T-helper 1 cell treated with Interleukin-12 subunit alpha and Interleukin-12 subunit beta and Interleukin-4 antibody, amounts not matched to agents 30 μg/mL and 1 μg/mL, for 36 hours (primary cell): ENCODE results near the gene SOX6.
"Not testable (repeated sequence)": the region's sequence is repeated elsewhere in the genome, so short reads cannot be mapped to it uniquely, and the experiment has no call there.

ENCODE experiments used
- H3K27ac Mint-ChIP-seq: one replicate; pipeline ENCODE4 v1.8.0; 2021; ENCODE audit warnings: mild to moderate bottlenecking, mixed read lengths
- H3K27me3 Mint-ChIP-seq: one replicate; pipeline ENCODE4 v1.8.0; 2021; ENCODE audit warnings: low read depth, mixed read lengths
- H3K36me3 Mint-ChIP-seq: one replicate; pipeline ENCODE4 v1.8.0; 2021; ENCODE audit warnings: low read depth, mixed read lengths
- H3K4me1 Mint-ChIP-seq: one replicate; pipeline ENCODE4 v1.8.0; 2021; ENCODE audit warnings: low read depth, mixed read lengths
- H3K4me3 Mint-ChIP-seq: one replicate; pipeline ENCODE4 v1.8.0; 2021; ENCODE audit warnings: mild to moderate bottlenecking, moderate library complexity, mixed read lengths
- H3K9me3 Mint-ChIP-seq: one replicate; pipeline ENCODE4 v1.8.0; 2021; ENCODE audit warnings: mixed read lengths

The SOX6 gene

DNA sequence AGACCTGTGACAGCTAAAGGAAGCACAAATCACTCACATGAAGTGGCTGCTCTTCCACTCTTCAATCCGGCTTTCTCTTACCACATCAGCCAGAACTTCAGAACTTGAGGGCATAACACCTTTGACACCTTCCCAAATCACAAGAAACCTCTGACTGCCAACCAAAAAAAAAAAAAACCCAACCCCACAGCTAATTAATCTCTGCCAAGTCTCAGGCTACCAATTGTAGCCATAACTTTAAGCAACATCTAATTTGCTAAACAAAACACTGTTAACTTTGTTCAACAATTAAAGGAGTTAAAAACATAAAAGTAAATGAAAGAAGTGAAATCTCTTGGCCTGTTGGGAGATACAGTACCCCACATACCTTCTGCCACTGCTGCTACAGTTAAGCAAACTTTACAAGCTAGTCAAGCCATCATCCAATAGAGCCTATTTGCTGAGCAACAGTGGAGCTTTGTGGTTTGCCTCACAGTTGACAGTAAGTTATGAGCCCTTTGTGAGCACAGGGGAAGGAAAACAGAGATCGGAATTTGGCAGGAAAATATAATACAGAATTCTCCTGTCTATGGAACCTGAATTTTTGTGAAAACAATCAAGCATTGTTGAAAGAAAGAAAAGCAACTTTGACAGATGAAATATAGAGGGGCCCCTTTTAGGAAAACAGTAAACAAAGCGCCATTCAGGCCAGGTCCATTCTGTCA, at the start of gene SOX6:
Gene SOX6, minus strand, starts transcription at position 490 of the 704 bp plus-strand sequence. CDS start 15,298 bp downstream, outside the sequence.
- H3K27me3 Mint-ChIP-seq: no peaks in the 10 kb centered on the region
- H3K9me3 Mint-ChIP-seq: no peaks in the 10 kb centered on the region
- no peaks in the 10 kb centered on the region for H3K4me1 Mint-ChIP-seq
- H3K27ac Mint-ChIP-seq: no peak within 1 kb of the TSS
- H3K4me3 Mint-ChIP-seq: no peak within 1 kb of the TSS
- no peaks in the 10 kb centered on the region for H3K36me3 Mint-ChIP-seq

DNA sequence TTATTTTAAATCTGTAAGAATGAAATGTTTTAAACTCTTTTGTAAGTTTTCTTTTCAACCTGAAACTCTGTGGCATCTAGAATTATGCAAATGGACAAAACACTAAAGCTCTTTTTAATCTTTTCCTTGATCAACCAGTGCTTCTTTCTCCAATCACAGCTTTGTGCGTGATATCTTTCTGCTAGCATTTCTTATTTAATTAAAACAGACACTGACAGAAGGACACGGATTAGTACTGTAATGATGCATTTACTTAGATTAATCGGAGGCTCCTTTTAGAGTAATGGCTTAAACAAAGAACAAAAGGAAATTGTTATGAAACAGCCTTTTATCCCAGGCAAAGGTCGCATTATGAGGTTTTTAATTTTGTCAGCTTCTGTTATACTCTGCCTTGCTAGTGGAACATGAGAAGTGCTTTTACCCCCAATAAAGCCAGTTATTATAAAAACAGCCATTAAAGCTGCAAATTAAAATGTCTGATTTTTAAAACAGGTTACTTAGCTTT, 48.5 kb upstream of the SOX6 start:
- no peaks in the 10 kb centered on the region for H3K27me3 Mint-ChIP-seq
- H3K9me3 Mint-ChIP-seq: no peaks in the 10 kb centered on the region
- H3K36me3 Mint-ChIP-seq: no peaks in the 10 kb centered on the region
- no peaks in the 10 kb centered on the region for H3K4me1 Mint-ChIP-seq
- no peak overlapping the region for H3K27ac Mint-ChIP-seq
- no peak overlapping the region for H3K4me3 Mint-ChIP-seq

DNA sequence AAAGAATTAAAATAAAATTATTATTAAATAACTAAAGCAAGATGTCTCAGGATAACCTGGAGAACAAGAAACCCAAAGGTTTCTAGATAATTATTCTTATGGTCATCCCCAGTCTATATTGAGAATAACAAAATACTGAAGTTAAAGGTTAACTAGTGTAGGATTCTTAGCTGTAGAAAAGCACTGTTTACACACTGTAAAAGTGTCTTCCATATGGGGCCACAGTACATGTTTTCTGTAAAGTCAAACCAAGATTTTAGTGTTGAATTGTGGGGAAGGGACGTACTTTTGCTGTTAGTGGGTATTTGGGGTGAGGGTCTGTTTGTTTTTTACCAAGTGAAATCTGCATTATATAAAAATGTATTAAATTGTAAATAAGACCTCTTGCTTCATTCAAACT, 47.5 kb upstream of the SOX6 start:
- Mint-ChIP-seq H3K9me3 (no peaks in the 10 kb centered on the region), H3K4me1 (no peaks in the 10 kb centered on the region), H3K36me3 (no peaks in the 10 kb centered on the region), H3K27ac (no peak overlapping the region), H3K27me3 (no peaks in the 10 kb centered on the region), H3K4me3 (no peak overlapping the region)

DNA sequence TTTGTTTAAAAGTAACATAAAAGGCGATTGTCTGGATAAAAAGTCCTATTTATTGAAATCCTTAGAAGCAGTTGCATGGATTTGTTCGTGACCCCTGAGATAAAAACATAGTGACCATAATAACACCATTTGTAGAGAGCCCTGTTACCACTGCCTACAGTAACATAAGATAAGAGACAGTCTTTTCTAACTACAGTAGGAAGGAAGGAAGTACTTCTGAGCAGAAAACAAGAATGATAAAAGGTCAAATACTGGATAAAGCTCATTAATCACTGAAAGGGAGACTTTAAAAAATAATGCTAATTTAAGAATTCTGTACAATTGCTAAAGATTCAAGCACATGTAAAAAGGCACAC, 47.1 kb upstream of the SOX6 start:
- Mint-ChIP-seq H3K4me3 (no peak overlapping the region), H3K27ac (no peak overlapping the region), H3K27me3 (no peaks in the 10 kb centered on the region), H3K9me3 (no peaks in the 10 kb centered on the region), H3K4me1 (no peaks in the 10 kb centered on the region), H3K36me3 (no peaks in the 10 kb centered on the region)

DNA sequence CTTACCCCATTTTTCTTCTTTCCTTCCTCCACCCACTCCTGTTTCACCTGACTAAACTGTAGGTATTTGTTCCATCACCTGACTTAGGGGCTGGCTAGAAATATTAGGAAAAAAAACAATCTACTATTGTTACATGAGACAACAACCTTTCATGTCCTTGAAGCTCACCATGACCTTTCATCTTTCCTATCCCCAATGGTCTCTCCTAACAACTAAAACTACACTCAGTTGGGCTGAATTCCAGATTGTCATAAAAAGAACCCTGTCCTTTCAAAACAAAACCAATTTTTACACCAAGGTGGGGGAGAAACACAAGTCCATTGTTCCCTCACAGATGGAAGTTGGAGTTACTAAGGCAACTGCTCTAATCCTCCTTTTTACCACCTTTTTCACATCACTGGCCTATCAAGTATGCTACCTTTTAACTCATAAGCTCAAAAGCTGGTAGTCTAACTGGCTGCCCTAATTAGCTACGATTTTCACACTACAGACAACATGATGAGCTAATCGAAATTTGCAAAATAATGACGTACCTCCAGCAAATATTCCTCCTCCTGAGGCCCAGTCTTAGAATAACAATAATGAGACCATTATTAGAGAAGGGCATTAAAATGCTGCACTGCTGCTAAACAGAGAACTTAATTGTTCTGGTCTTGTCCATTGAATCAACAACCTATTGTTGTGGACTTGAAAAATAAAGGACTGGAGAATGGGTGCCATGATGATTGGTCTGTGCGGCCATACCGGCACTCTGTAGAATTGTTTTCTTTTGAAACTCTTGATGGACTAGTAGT, 46.5 kb upstream of the SOX6 start:
- H3K4me3 Mint-ChIP-seq: no peak overlapping the region
- no peaks in the 10 kb centered on the region for H3K27me3 Mint-ChIP-seq
- no peak overlapping the region for H3K27ac Mint-ChIP-seq
- no peaks in the 10 kb centered on the region for H3K36me3 Mint-ChIP-seq
- no peaks in the 10 kb centered on the region for H3K4me1 Mint-ChIP-seq
- H3K9me3 Mint-ChIP-seq: no peaks in the 10 kb centered on the region

DNA sequence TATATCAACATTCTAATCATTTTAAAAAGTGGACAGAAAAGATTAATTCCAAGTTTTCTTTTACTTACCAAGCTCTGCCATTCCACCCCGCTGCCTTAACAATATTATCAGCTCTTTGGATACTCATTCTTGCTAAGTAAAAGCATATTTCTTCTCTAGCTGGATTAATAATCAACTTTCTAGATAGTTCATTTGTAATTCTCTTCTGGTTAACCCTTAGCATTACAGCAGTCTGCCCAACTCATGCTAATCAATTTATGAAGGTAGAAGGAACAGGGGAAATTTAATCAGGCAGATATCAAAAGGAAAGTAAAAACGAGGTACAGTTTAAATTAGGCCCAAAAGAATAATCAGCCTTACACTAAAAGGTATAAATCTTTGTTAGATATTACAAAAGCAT, 41.0 kb upstream of the SOX6 start:
- Mint-ChIP-seq H3K36me3 (no peaks in the 10 kb centered on the region), H3K4me3 (no peak overlapping the region), H3K9me3 (no peaks in the 10 kb centered on the region), H3K4me1 (no peaks in the 10 kb centered on the region), H3K27ac (no peak overlapping the region), H3K27me3 (no peaks in the 10 kb centered on the region)

DNA sequence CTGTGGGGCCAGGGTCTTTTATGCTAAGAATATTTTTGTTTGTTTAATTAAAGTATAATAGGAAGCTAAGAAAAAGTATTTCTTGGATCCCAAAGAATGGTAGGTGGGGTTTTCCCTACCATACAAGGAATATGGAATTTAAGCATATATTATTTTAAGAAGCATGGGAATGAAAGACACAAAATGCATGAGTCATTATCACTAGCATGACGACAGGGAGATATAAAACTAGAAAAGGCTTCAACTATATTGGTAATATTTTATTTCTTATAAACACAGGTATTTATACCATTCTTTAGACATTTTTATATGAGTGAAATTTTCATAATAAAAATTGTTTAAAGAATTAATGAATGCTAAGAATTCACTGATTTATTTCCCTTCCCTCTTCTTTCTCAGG, 39.3 kb upstream of the SOX6 start:
- Mint-ChIP-seq H3K27ac (no peak overlapping the region), H3K36me3 (no peaks in the 10 kb centered on the region), H3K27me3 (no peaks in the 10 kb centered on the region), H3K4me3 (no peak overlapping the region), H3K9me3 (peaks cover 3% of the 10 kb centered on the region), H3K4me1 (no peaks in the 10 kb centered on the region)

DNA sequence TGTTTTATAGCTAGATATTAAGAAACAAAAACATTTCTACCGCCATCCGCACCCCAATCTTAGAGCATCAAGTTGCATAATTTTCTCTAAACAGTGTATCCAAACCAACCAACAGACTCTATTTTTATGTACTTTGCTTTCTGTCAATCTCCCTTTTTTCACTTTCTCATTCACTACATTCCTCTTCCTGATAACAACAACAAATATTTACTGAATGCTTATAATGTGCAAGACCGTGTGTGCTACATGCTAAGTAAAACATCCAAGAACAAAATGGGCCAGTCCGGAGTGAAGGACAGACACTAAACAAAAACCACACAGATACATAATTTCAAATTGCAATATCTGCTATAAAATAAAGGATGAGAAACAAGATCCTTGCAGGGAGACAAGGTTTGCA, 38.6 kb upstream of the SOX6 start:
- no peak overlapping the region for H3K27ac Mint-ChIP-seq
- H3K36me3 Mint-ChIP-seq: no peaks in the 10 kb centered on the region
- H3K4me1 Mint-ChIP-seq: no peaks in the 10 kb centered on the region
- H3K4me3 Mint-ChIP-seq: no peak overlapping the region
- H3K27me3 Mint-ChIP-seq: no peaks in the 10 kb centered on the region
- peaks cover 6% of the 10 kb centered on the region for H3K9me3 Mint-ChIP-seq

DNA sequence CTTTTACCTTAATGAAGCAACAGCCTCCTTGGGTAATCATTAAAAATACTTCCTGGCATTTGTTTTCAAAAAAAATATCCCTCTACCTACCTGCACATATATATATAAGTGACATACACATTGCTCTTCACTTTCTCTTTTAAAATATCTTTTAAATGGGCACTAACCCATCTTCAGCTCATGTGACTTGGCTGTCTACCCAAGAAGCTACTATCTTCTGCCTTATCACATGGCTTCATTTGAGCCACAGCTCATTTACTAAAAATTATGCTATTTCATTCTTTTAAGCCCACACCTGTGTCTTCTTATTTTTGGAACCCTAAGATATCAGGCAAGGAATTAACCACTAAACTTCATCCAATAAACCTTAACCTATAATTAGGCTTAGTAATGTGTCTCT, 37.0 kb upstream of the SOX6 start:
- Mint-ChIP-seq H3K4me1 (no peaks in the 10 kb centered on the region), H3K27ac (no peak overlapping the region), H3K36me3 (no peaks in the 10 kb centered on the region), H3K9me3 (peaks cover 14% of the 10 kb centered on the region), H3K4me3 (no peak overlapping the region), H3K27me3 (no peaks in the 10 kb centered on the region)

DNA sequence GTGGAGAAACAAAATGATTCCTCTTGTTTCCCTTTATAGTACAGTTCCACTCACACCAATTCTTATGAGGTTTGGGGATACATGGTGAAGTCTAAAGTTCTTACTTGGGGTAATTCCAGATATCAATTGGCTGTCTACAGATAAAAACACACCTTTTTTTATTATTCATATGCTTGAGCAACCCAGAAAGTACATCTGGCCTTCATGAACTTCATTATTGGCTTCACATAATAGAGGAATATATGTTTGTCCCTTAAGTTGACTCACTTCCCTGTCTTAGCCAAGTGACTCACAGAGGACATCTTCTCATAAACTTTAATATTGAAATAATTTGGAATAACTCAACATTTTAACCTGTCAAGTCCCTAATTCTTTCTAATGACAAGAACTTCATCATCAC, 36.3 kb upstream of the SOX6 start:
- H3K27ac Mint-ChIP-seq: no peak overlapping the region
- H3K4me1 Mint-ChIP-seq: no peaks in the 10 kb centered on the region
- H3K4me3 Mint-ChIP-seq: no peak overlapping the region
- H3K36me3 Mint-ChIP-seq: no peaks in the 10 kb centered on the region
- peaks cover 14% of the 10 kb centered on the region for H3K9me3 Mint-ChIP-seq
- H3K27me3 Mint-ChIP-seq: no peaks in the 10 kb centered on the region

DNA sequence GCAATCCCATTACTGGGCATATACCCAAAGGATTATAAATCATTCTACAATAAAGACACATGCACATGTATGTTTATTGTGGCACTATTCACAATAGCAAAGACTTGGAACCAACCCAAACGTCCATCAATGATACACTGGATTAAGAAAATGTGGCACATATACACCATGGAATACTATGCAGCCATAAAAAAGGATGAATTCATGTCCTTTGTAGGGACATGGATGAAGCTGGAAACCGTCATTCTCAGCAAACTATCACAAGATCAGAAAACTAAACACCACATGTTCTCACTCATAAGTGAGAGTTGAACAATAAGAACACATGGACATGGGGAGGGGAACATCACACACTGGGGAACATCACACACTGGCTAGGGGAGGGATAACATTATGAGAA, 34.5 kb upstream of the SOX6 start:
- H3K27ac Mint-ChIP-seq, H3K36me3 Mint-ChIP-seq: not testable (repeated sequence)

DNA sequence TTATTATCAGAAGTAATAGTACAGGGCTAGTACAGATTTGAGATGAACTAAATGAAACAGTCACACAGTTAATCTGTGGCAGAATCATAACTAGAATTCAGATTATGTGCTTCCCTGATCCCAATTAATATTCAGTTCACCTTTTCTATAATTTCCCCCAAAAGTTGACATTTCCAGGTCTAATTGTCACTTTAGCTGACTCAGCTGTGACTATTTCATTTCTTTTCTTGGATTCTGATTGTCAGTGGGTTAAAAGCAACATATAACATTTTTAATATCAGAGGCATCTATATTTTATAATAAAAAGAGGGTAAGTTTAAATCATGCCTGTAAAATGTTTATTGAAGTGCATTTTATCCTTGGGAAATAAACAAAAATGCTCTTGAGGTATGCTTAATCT, 28.8 kb upstream of the SOX6 start:
- Mint-ChIP-seq H3K27me3 (no peaks in the 10 kb centered on the region), H3K27ac (no peak overlapping the region), H3K9me3 (peaks cover 7% of the 10 kb centered on the region), H3K4me1 (no peaks in the 10 kb centered on the region), H3K4me3 (no peak overlapping the region), H3K36me3 (no peaks in the 10 kb centered on the region)

More for the DNA sequence above, 34.5 kb upstream of the SOX6 start:
- peaks cover 14% of the 10 kb centered on the region for H3K9me3 Mint-ChIP-seq
- not testable (repeated sequence) for H3K27me3 Mint-ChIP-seq, H3K4me3 Mint-ChIP-seq, H3K4me1 Mint-ChIP-seq

DNA sequence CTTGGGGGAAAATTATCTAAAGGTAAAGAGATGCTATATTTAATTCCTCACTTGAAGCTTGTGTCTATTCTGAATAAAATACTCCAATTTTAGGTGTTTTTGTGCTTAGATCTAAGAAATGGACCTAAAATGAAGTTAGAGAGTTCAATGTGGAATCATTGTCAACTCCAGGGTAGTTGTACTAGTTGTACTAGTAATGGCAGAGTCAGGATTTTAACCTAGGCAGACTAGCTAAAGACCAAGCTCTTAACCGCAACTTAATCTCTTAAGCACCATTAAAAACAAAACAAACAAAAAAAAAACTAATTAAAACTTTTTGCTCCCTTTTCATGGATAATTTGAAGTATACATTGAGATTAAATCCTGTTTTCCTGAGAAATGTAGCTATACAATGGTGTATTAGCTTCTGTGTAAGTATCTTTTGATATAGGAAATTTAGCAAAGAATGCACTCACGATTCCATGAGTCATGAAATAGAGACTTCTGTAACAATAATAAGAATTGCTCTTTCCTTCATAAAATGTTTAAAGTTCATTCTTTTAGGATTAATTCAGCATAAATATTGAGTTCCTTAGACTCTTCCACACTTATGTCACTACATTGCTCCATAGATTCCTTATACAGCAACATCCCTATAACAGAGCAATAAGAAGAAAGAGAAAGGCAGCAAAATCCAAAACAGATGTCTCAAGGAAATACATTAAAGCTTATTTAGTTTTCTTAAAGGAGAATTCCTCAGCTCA, 26.5 kb upstream of the SOX6 start:
- H3K4me3 Mint-ChIP-seq: no peak overlapping the region
- H3K9me3 Mint-ChIP-seq: no peaks in the 10 kb centered on the region
- no peaks in the 10 kb centered on the region for H3K27me3 Mint-ChIP-seq

DNA sequence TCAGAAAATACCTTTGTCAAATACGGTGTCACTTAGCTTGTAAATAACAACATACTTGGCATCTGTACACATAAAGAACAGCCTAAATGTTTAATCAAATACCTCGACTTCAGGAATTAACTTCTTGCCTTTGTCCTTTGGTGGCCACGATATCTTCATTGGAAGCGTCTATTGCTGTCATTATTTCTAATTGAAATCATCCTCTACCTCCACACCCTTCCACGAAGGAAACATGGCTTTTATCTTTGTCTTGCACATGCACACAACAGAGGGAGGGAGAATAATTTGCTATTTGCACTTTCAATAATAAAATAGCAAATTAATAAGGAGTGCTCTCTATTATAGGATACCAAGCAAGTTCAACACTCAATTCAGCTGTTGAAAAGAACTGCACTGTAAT, 25.8 kb upstream of the SOX6 start:
- Mint-ChIP-seq H3K4me3 (no peak overlapping the region), H3K27ac (no peak overlapping the region), H3K4me1 (no peaks in the 10 kb centered on the region), H3K9me3 (no peaks in the 10 kb centered on the region), H3K27me3 (no peaks in the 10 kb centered on the region), H3K36me3 (no peaks in the 10 kb centered on the region)

More for the DNA sequence above, 26.5 kb upstream of the SOX6 start:
- no peak overlapping the region for H3K27ac Mint-ChIP-seq
- H3K4me1 Mint-ChIP-seq: no peaks in the 10 kb centered on the region
- no peaks in the 10 kb centered on the region for H3K36me3 Mint-ChIP-seq
